ENCODE data around the gene CD86. TPM values are rescaled to one million over a fixed set of nuclear protein-coding genes. Genes with fewer than 3 reads are reported as not detected.
A peak's percentile ranks its signal among the peaks of the same experiment; 100 is the strongest.

Gene CD86
- polyA plus RNA-seq, 1 donor from 2014 or later, result not detected

- Histone ChIP-seq H2AFZ (ENCODE audit: low read depth, low read length) (no peak overlapping the region), H3K27me3 (ENCODE audit: insufficient read depth, low read depth, low read length) (no peaks in the 10 kb centered on the region), H3F3A (ENCODE audit: insufficient read depth, low read length, poor library complexity, severe bottlenecking) (no peaks in the 10 kb centered on the region), H3K4me3 (ENCODE audit: low read length) (no peak overlapping the region), H3K27ac (ENCODE audit: low read length) (no peak overlapping the region), H3K4me2 (ENCODE audit: low read length) (no peak overlapping the region), H4K20me1 (ENCODE audit: insufficient read depth) (no peaks in the 10 kb centered on the region), H3K79me2 (replicated peaks; ENCODE audit: insufficient read depth, low read length) (no peaks in the 10 kb centered on the region), H3K9me3 (ENCODE audit: low read length) (no peaks in the 10 kb centered on the region), H3K9ac (ENCODE audit: low read length) (no peak overlapping the region), H3K9me2 (ENCODE audit: insufficient read depth, low read length) (no peaks in the 10 kb centered on the region), H3K36me3 (ENCODE audit: insufficient read depth, low read length) (no peaks in the 10 kb centered on the region)
- no peak for TF ChIP-seq POLR2AphosphoS5 (IDR thresholded peaks at IDR 0.05)
- TF ChIP-seq EP300 (conservative IDR thresholded peaks at IDR 0.05; ENCODE audit: poor library complexity, severe bottlenecking), result no peak
Observed at GRCh38 chr3:122067214-122067550, 12.0 kb downstream of the CD86 start.

- Histone ChIP-seq H2AFZ (ENCODE audit: low read depth, low read length) (no peak overlapping the region), H3K4me2 (ENCODE audit: low read length) (no peak overlapping the region), H3K9me3 (ENCODE audit: low read length) (no peaks in the 10 kb centered on the region), H3K9ac (ENCODE audit: low read length) (no peak overlapping the region), H3K79me2 (replicated peaks; ENCODE audit: insufficient read depth, low read length) (no peaks in the 10 kb centered on the region), H3K9me2 (ENCODE audit: insufficient read depth, low read length) (no peaks in the 10 kb centered on the region), H3K27me3 (ENCODE audit: insufficient read depth, low read depth, low read length) (no peaks in the 10 kb centered on the region), H3K36me3 (ENCODE audit: insufficient read depth, low read length) (no peaks in the 10 kb centered on the region), H3F3A (ENCODE audit: insufficient read depth, low read length, poor library complexity, severe bottlenecking) (no peaks in the 10 kb centered on the region), H3K27ac (ENCODE audit: low read length) (no peak overlapping the region), H3K4me3 (ENCODE audit: low read length) (no peak overlapping the region), H4K20me1 (ENCODE audit: insufficient read depth) (no peaks in the 10 kb centered on the region)
- TF ChIP-seq EP300 (conservative IDR thresholded peaks at IDR 0.05; ENCODE audit: poor library complexity, severe bottlenecking) (peak; percentile 40), RAD21 (conservative IDR thresholded peaks at IDR 0.05) (no peak)
Observed at GRCh38 chr3:122067588-122068240, 12.6 kb downstream of the CD86 start.

- no peak overlapping the region for H3K9ac ChIP-seq (ENCODE audit: low read length)
- no peak overlapping the region for H3K4me3 ChIP-seq (ENCODE audit: low read length)
- TF ChIP-seq CTCF (IDR thresholded peaks at IDR 0.05; ENCODE audit: poor library complexity, severe bottlenecking) (no peak), TAF1 (IDR thresholded peaks at IDR 0.05; ENCODE audit: low read depth) (no peak), RAD21 (conservative IDR thresholded peaks at IDR 0.05) (no peak), EP300 (conservative IDR thresholded peaks at IDR 0.05; ENCODE audit: poor library complexity, severe bottlenecking) (no peak), POLR2AphosphoS5 (IDR thresholded peaks at IDR 0.05) (no peak), SMC3 (conservative IDR thresholded peaks at IDR 0.05; ENCODE audit: poor library complexity) (no peak), MXI1 (conservative IDR thresholded peaks at IDR 0.05; ENCODE audit: poor library complexity, severe bottlenecking) (no peak), EZH2 (IDR thresholded peaks at IDR 0.05; ENCODE audit: borderline replicate concordance, insufficient read depth, low read length, poor library complexity, severe bottlenecking) (no peak), REST (IDR thresholded peaks at IDR 0.05; ENCODE audit: borderline replicate concordance) (no peak)
- H3K79me2 ChIP-seq (replicated peaks; ENCODE audit: insufficient read depth, low read length), result no peaks in the 10 kb centered on the region
- no peaks in the 10 kb centered on the region for H3K36me3 ChIP-seq (ENCODE audit: insufficient read depth, low read length)
- no peaks in the 10 kb centered on the region for H3K9me2 ChIP-seq (ENCODE audit: insufficient read depth, low read length)
- H3K27me3 ChIP-seq (ENCODE audit: insufficient read depth, low read depth, low read length), result no peaks in the 10 kb centered on the region
- no peaks in the 10 kb centered on the region for H3K9me3 ChIP-seq (ENCODE audit: low read length)
- H4K20me1 ChIP-seq (ENCODE audit: insufficient read depth), result no peaks in the 10 kb centered on the region
- no peaks in the 10 kb centered on the region for H3F3A ChIP-seq (ENCODE audit: insufficient read depth, low read length, poor library complexity, severe bottlenecking)
- no peak overlapping the region for H3K27ac ChIP-seq (ENCODE audit: low read length)
- H2AFZ ChIP-seq (ENCODE audit: low read depth, low read length), result no peak overlapping the region
- no peak overlapping the region for H3K4me2 ChIP-seq (ENCODE audit: low read length)
Observed at GRCh38 chr3:122074621-122075265, 19.6 kb downstream of the CD86 start.

Measured in neural cell (in vitro differentiated cells).